ENCODE data around the gene ULK4. TPM values are rescaled to one million over a fixed set of nuclear protein-coding genes. Genes with fewer than 3 reads are reported as not detected.
"Not testable (repeated sequence)": the region's sequence is repeated elsewhere in the genome, so short reads cannot be mapped to it uniquely, and the experiment has no call there.

Gene ULK4
- total RNA-seq, 4 donors from 2014 or later: 2.0 to 3.0 (median 2.3) TPM

GRCh38 chr3:41848753-41849574 is 112.9 kb downstream of the ULK4 start:
- Histone ChIP-seq H3K27me3 (no peaks in the 10 kb centered on the region), H3K36me3 (no peaks in the 10 kb centered on the region), H3K9me3 (no peaks in the 10 kb centered on the region), H3K27ac (no peak overlapping the region), H3K4me3 (no peak overlapping the region), H3K4me1 (no peaks in the 10 kb centered on the region)
- intact Hi-C loops (cut with DNase I; ENCODE audit: low total_unique reads): no loop called here
- DNase-seq (no peak), ATAC-seq (no peak)
- TF ChIP-seq POLR2A (IDR thresholded peaks at IDR 0.05) (no peak), CTCF (IDR thresholded peaks at IDR 0.05 in 4 of 5, conservative IDR thresholded peaks at IDR 0.05 in 1 of 5) (no peak)
- in situ Hi-C loops (cut with MboI; ENCODE audit: low sequenced_read_pairs in 4 of 4): no loop called here

- no peaks in the 10 kb centered on the region for H3K36me3 ChIP-seq
- no peaks in the 10 kb centered on the region for H3K27me3 ChIP-seq
- no peak for TF ChIP-seq CTCF (IDR thresholded peaks at IDR 0.05 in 4 of 5, conservative IDR thresholded peaks at IDR 0.05 in 1 of 5)
- DNase-seq: no peak
- no peak for ATAC-seq
- no peaks in the 10 kb centered on the region for H3K4me1 ChIP-seq
- in situ Hi-C loops (cut with MboI; ENCODE audit: low sequenced_read_pairs in 4 of 4) (no loop called here), intact Hi-C loops (cut with DNase I; ENCODE audit: low total_unique reads) (no loop called here)
- H3K27ac ChIP-seq: no peak overlapping the region
- no peak overlapping the region for H3K4me3 ChIP-seq
- H3K9me3 ChIP-seq: no peaks in the 10 kb centered on the region
Measured at GRCh38 chr3:41847679-41848078, 114.2 kb downstream of the ULK4 start.

GRCh38 chr3:41846850-41847249 is 115.1 kb downstream of the ULK4 start:
- no peak for ATAC-seq
- Histone ChIP-seq H3K27ac (no peak overlapping the region), H3K27me3 (no peaks in the 10 kb centered on the region), H3K4me1 (no peaks in the 10 kb centered on the region), H3K9me3 (no peaks in the 10 kb centered on the region), H3K36me3 (no peaks in the 10 kb centered on the region), H3K4me3 (no peak overlapping the region)
- DNase-seq: no peak
- TF ChIP-seq POLR2A (IDR thresholded peaks at IDR 0.05) (no peak), CTCF (IDR thresholded peaks at IDR 0.05 in 4 of 5, conservative IDR thresholded peaks at IDR 0.05 in 1 of 5) (no peak)
- in situ Hi-C loops (cut with MboI; ENCODE audit: low sequenced_read_pairs in 4 of 4) (no loop called here), intact Hi-C loops (cut with DNase I; ENCODE audit: low total_unique reads) (no loop called here)

GRCh38 chr3:41845826-41846225 is 116.1 kb downstream of the ULK4 start:
- no peak for ATAC-seq
- intact Hi-C loops (cut with DNase I; ENCODE audit: low total_unique reads) (no loop called here), in situ Hi-C loops (cut with MboI; ENCODE audit: low sequenced_read_pairs in 4 of 4) (no loop called here)
- Histone ChIP-seq H3K9me3 (no peaks in the 10 kb centered on the region), H3K4me3 (no peak overlapping the region), H3K27ac (no peak overlapping the region), H3K36me3 (no peaks in the 10 kb centered on the region), H3K4me1 (no peaks in the 10 kb centered on the region), H3K27me3 (no peaks in the 10 kb centered on the region)
- TF ChIP-seq POLR2A (IDR thresholded peaks at IDR 0.05): no peak
- no peak for TF ChIP-seq CTCF (IDR thresholded peaks at IDR 0.05 in 4 of 5, conservative IDR thresholded peaks at IDR 0.05 in 1 of 5)
- no peak for DNase-seq

- intact Hi-C loops (cut with DNase I; ENCODE audit: low total_unique reads); H3K4me3 ChIP-seq; H3K27ac ChIP-seq; H3K27me3 ChIP-seq; H3K9me3 ChIP-seq; in situ Hi-C loops (cut with MboI; ENCODE audit: low sequenced_read_pairs in 4 of 4); H3K36me3 ChIP-seq; DNase-seq; H3K4me1 ChIP-seq; ATAC-seq: not testable (repeated sequence)
Measured at GRCh38 chr3:41844256-41844655, 117.6 kb downstream of the ULK4 start.

- H3K9me3 ChIP-seq; ATAC-seq; DNase-seq; H3K27ac ChIP-seq; intact Hi-C loops (cut with DNase I; ENCODE audit: low total_unique reads); H3K36me3 ChIP-seq; H3K4me3 ChIP-seq; H3K4me1 ChIP-seq; H3K27me3 ChIP-seq; in situ Hi-C loops (cut with MboI; ENCODE audit: low sequenced_read_pairs in 4 of 4): not testable (repeated sequence)
Measured at GRCh38 chr3:41840936-41841668, 120.8 kb downstream of the ULK4 start.

Data from gastrocnemius medialis (tissue), 4 donors.